ENCODE measurements around the gene EEF2KMT. TPM values are rescaled to one million over a fixed set of nuclear protein-coding genes. Genes with fewer than 3 reads are reported as not detected.

Gene EEF2KMT
- total and polyA plus RNA-seq, 9 of the 15 experiments (the other 6 are each of a cell fraction or from before 2014, with no cell fraction given), result 4.2 to 22.7 (median 12.8) TPM

DNA sequence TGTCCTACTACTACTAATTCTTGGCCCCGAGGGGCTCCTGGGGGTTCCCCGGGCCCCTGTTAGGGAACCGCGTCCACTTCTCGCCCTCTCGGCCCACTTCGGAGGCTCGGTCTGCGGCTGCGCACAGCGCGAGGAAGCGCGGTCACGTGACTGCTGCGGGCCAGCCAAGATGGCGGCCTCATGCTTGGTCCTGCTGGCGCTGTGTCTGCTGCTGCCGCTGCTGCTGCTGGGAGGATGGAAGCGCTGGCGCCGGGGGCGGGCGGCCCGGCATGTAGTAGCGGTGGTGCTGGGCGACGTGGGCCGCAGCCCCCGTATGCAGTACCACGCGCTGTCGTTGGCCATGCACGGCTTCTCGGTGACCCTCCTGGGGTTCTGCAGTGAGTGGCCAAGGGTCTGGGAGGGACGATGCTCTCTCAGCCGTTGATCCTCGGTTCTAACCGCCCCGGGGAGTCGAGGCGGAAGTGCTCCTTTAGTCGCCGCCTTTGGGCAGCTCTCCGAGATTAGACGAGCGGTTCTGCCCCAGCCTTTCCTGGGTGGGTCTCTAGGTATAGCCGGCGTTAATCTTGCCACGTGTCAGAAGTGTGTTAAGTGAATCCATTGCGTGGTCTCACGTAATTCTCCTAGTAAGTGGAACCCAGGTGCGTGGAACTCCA is 25.8 kb downstream of the EEF2KMT start, which contains the start of gene ALG1 (continued):
- TF ChIP-seq, protein P1, sequence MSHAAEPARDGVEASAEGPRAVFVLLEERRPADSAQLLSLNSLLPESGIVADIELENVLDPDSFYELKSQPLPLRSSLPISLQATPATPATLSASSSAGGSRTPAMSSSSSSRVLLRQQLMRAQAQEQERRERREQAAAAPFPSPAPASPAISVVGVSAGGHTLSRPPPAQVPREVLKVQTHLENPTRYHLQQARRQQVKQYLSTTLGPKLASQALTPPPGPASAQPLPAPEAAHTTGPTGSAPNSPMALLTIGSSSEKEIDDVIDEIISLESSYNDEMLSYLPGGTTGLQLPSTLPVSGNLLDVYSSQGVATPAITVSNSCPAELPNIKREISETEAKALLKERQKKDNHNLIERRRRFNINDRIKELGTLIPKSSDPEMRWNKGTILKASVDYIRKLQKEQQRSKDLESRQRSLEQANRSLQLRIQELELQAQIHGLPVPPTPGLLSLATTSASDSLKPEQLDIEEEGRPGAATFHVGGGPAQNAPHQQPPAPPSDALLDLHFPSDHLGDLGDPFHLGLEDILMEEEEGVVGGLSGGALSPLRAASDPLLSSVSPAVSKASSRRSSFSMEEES (CRISPR knock-in tag; IDR thresholded peaks at IDR 0.05), result peak; percentile 100
- TF ChIP-seq CREBBP (IDR thresholded peaks at IDR 0.05; ENCODE audit: low read depth, low read length) (no peak), ASH1L (IDR thresholded peaks at IDR 0.05; ENCODE audit: borderline replicate concordance, low read depth, partially characterized antibody) (no peak), ETS2 (tag; IDR thresholded peaks at IDR 0.05; ENCODE audit: borderline replicate concordance, poor library complexity, severe bottlenecking) (no peak), SLC30A9 (CRISPR knock-in tag; IDR thresholded peaks at IDR 0.05) (no peak), KAT7 (CRISPR knock-in tag; IDR thresholded peaks at IDR 0.05; ENCODE audit: borderline replicate concordance) (no peak), ZNF133 (CRISPR knock-in tag; IDR thresholded peaks at IDR 0.05) (no peak), CBX1 (IDR thresholded peaks at IDR 0.05; ENCODE audit: low read depth) (peak; percentile 94), SRF (CRISPR knock-in tag; IDR thresholded peaks at IDR 0.05) (no peak), ELF1 (tag; IDR thresholded peaks at IDR 0.05) (peak; percentile 58; the same call in 1 of the 2 replicates), ZNF140 (CRISPR knock-in tag; IDR thresholded peaks at IDR 0.05) (no peak), HMGN3 (IDR thresholded peaks at IDR 0.05; ENCODE audit: borderline replicate concordance, extremely low read depth, insufficient read length, low read depth, low read length) (peak; percentile 32), ZBTB1 (CRISPR knock-in tag; IDR thresholded peaks at IDR 0.05; ENCODE audit: borderline replicate concordance, low read depth) (no peak), RBM22 (IDR thresholded peaks at IDR 0.05; ENCODE audit: low read depth, low read length, poor library complexity, severe bottlenecking) (peak; percentile 22), EHMT2 (IDR thresholded peaks at IDR 0.05) (no peak), U2AF2 (optimal IDR thresholded peaks at IDR 0.05; ENCODE audit: low read depth, low read length) (no peak)
- TF ChIP-seq, protein P2, sequence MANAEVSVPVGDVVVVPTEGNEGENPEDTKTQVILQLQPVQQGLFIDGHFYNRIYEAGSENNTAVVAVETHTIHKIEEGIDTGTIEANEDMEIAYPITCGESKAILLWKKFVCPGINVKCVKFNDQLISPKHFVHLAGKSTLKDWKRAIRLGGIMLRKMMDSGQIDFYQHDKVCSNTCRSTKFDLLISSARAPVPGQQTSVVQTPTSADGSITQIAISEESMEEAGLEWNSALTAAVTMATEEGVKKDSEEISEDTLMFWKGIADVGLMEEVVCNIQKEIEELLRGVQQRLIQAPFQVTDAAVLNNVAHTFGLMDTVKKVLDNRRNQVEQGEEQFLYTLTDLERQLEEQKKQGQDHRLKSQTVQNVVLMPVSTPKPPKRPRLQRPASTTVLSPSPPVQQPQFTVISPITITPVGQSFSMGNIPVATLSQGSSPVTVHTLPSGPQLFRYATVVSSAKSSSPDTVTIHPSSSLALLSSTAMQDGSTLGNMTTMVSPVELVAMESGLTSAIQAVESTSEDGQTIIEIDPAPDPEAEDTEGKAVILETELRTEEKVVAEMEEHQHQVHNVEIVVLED (CRISPR knock-in tag; IDR thresholded peaks at IDR 0.05), result no peak; the same call in 1 of the 2 replicates
- TF ChIP-seq, protein P3, sequence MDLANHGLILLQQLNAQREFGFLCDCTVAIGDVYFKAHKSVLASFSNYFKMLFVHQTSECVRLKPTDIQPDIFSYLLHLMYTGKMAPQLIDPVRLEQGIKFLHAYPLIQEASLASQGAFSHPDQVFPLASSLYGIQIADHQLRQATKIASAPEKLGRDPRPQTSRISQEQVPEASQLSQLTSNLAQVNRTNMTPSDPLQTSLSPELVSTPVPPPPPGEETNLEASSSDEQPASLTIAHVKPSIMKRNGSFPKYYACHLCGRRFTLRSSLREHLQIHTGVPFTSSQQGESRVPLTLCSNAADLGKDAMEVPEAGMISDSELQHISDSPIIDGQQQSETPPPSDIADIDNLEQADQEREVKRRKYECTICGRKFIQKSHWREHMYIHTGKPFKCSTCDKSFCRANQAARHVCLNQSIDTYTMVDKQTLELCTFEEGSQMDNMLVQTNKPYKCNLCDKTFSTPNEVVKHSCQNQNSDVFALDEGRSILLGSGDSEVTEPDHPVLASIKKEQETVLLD (IDR thresholded peaks at IDR 0.05), result peak; percentile 53; the same call in 1 of the 2 replicates
- TF ChIP-seq, protein P4, sequence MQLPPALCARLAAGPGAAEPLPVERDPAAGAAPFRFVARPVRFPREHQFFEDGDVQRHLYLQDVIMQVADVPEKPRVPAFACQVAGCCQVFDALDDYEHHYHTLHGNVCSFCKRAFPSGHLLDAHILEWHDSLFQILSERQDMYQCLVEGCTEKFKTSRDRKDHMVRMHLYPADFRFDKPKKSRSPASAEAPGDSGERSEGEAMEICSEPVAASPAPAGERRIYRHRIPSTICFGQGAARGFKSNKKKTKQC (CRISPR knock-in tag; IDR thresholded peaks at IDR 0.05), result peak; percentile 78
- TF ChIP-seq, protein P5, sequence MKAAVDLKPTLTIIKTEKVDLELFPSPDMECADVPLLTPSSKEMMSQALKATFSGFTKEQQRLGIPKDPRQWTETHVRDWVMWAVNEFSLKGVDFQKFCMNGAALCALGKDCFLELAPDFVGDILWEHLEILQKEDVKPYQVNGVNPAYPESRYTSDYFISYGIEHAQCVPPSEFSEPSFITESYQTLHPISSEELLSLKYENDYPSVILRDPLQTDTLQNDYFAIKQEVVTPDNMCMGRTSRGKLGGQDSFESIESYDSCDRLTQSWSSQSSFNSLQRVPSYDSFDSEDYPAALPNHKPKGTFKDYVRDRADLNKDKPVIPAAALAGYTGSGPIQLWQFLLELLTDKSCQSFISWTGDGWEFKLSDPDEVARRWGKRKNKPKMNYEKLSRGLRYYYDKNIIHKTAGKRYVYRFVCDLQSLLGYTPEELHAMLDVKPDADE (conservative IDR thresholded peaks at IDR 0.05; ENCODE audit: control insufficient read depth, low read depth, low read length), result peak; percentile 83

All from K562 (cell line).